ENCODE data around the gene GALT.

Gene GALT

DNA sequence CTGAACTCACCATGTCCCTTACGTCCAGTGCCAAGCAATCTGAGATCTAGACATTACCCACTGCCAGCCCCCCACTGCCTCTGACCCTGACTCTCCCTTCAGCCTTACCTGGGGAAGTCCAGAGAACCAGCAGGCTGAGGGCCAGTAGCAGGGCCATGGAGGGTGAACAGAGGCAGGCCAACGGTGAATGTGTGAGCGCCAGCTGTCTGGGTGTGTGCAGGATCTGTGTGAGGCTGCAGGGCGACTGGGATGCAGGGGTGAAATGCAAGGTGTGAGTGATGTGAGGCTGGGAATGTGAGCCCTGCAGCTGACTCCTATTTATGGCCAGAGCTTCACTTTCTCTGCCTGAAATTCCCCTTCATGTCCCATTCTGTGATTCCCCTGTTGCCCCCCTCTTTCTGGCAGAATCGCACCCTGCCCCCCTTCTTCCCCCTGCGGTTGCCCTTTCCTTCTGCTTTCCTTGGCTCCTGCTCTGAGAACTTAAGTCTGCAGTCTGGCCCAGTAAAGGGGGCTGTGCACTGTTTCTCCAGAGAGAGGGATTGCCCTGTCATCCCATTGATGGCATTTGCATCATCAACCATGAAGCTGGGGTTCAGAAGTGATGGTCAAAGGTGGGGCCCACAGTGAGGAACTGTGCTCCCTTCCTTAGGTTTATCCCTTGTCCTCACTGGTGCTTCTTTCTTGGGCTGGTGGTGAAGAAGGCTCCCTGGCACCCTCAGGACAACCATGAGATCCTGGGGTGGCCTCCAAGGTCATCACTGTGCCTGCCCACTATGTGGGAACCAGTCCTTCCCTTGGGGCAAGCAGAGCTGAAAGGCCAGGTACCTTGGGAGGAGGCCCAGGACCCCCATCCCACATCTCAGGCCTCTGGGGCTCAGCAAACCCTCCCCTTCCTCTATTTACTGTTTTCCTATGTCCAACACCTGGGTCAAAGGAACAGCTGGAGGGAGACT is 44.8 kb downstream of the GALT start, which contains the start of gene CCL19:
Gene CCL19 (minus strand): TSS at position 294 of the 953 bp plus-strand sequence. CDS start 137 bp downstream, at position 157.
- no peak within 1 kb of the TSS for H3K4me3 ChIP-seq (ENCODE audit: low read depth, low read length)
- TF ChIP-seq, protein P1, sequence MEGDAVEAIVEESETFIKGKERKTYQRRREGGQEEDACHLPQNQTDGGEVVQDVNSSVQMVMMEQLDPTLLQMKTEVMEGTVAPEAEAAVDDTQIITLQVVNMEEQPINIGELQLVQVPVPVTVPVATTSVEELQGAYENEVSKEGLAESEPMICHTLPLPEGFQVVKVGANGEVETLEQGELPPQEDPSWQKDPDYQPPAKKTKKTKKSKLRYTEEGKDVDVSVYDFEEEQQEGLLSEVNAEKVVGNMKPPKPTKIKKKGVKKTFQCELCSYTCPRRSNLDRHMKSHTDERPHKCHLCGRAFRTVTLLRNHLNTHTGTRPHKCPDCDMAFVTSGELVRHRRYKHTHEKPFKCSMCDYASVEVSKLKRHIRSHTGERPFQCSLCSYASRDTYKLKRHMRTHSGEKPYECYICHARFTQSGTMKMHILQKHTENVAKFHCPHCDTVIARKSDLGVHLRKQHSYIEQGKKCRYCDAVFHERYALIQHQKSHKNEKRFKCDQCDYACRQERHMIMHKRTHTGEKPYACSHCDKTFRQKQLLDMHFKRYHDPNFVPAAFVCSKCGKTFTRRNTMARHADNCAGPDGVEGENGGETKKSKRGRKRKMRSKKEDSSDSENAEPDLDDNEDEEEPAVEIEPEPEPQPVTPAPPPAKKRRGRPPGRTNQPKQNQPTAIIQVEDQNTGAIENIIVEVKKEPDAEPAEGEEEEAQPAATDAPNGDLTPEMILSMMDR (conservative IDR thresholded peaks at IDR 0.05; ENCODE audit: low read depth, low read length): no peak
- no peak for DNase-seq (ENCODE audit: low read depth)

DNA sequence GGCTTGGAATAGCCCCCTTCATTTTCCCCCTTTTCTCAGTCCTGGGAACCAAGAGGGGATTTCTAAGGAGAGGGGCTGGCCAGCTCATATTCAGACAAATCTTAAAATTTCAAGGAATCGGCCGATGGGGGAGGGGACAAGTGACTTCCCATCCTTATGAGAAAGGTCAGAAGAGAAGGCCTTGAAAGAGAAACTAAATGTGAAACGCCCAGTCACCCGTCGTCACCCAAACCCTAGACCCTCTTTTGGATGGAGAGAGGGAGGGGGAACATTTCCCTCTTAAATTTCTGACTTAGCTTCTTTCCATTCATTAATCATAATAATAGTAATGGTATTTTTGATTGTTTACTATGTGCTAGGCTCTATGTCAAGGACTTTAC is 45.5 kb downstream of the GALT start:
- no peak overlapping the region for H3K4me3 ChIP-seq (ENCODE audit: low read depth, low read length)
- DNase-seq (ENCODE audit: low read depth): no peak
- TF ChIP-seq, protein P1 (conservative IDR thresholded peaks at IDR 0.05; ENCODE audit: low read depth, low read length): no peak

DNA sequence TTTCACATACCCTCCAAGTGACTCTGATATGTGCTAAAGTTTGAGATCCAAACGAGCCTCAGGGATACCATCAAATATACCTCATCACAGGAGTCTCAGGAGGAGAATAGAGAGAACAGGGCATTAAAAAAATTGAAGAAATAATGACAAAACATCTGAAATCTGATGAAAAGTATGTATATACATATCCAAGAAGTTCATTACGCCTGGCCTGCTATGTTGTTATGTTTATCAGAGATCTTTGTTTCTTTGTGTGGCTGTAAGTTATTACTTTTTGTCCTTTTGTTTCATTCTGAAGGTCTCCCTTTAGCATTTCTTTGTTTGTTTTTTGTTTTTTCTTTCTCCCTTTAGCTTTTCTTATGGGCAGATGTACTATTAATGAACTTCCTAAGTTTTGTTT is 47.1 kb downstream of the GALT start:
- TF ChIP-seq, protein P1 (conservative IDR thresholded peaks at IDR 0.05; ENCODE audit: low read depth, low read length): no peak

DNA sequence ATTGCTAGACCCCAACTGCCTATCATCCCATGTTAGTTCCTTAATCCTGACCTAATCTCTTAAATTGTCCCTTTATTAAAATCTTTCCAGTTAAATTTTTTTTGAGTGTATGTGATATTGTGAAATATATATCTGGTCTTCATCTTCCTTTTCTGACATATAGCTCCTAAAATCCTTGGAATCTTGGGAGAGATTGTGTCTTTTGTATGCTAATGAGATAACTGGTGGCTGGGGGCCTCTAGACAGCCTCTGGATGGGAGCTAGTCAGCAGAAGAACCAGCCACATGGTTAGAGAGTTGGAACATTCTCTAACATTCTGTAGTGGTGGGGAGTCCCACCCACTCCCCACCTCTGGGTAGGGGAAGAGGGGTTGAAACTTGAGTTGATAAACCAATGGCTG is 48.3 kb downstream of the GALT start:
- no peak for DNase-seq (ENCODE audit: low read depth)
- TF ChIP-seq, protein P1 (conservative IDR thresholded peaks at IDR 0.05; ENCODE audit: low read depth, low read length): no peak
- no peak overlapping the region for H3K4me3 ChIP-seq (ENCODE audit: low read depth, low read length)

More for the DNA sequence above, 47.1 kb downstream of the GALT start:
- DNase-seq (ENCODE audit: low read depth): no peak
- no peak overlapping the region for H3K4me3 ChIP-seq (ENCODE audit: low read depth, low read length)

All from choroid plexus epithelial cell (primary cell).